Hepatocyte (in vitro differentiated cells): ENCODE data around the gene VCP. TPM values are rescaled to one million over a fixed set of nuclear protein-coding genes. Genes with fewer than 3 reads are reported as not detected.

Experiments
- DNase-seq: peaks from one replicate; pipeline ENCODE4 v3.0.0-alpha.2; 2016; ENCODE audit warnings: low spot score
- H2AFZ ChIP-seq: fragments of 200-600 bp; sonication (generic); 2 replicates; pipeline ENCODE4 v1.6.0; 2016; ENCODE audit warnings: antibody characterized with exemption, mild to moderate bottlenecking
- H3K27ac ChIP-seq: fragments of 200-600 bp; sonication (generic); 2 replicates; pipeline ENCODE4 v1.5.1; 2016; ENCODE audit warnings: mild to moderate bottlenecking
- H3K27me3 ChIP-seq: fragments of 200-600 bp; sonication (generic); 2 replicates; pipeline ENCODE4 v1.6.1; 2016
- H3K36me3 ChIP-seq: fragments of 200-600 bp; sonication (generic); replicated peaks from 2 replicates; pipeline ENCODE4 v1.5.1; 2016; ENCODE audit warnings: low read depth; ENCODE audit not compliant: insufficient read depth
- H3K4me1 ChIP-seq: fragments of 200-600 bp; sonication (generic); 2 replicates; pipeline ENCODE4 v1.5.1; 2016; ENCODE audit warnings: mild to moderate bottlenecking, moderate library complexity; ENCODE audit not compliant: insufficient read depth
- H3K4me2 ChIP-seq: fragments of 200-600 bp; sonication (generic); 2 replicates; pipeline ENCODE4 v1.6.0; 2016
- H3K4me3 ChIP-seq: fragments of 200-600 bp; sonication (generic); 2 replicates; pipeline ENCODE4 v1.5.1; 2016; ENCODE audit warnings: mild to moderate bottlenecking
- H3K79me2 ChIP-seq: fragments of 200-600 bp; sonication (generic); 2 replicates; pipeline ENCODE4 v1.6.0; 2017; ENCODE audit warnings: mild to moderate bottlenecking
- H3K9me2 ChIP-seq: fragments of 200-600 bp; sonication (generic); replicated peaks from 2 replicates; pipeline ENCODE4 v1.6.0; 2017; ENCODE audit warnings: mild to moderate bottlenecking; ENCODE audit not compliant: insufficient read depth
- H3K9me3 ChIP-seq: fragments of 200-600 bp; sonication (generic); 2 replicates; pipeline ENCODE4 v1.5.1; 2016; ENCODE audit warnings: low read depth, mild to moderate bottlenecking
- H4K20me1 ChIP-seq: fragments of 200-600 bp; sonication (generic); 2 replicates; pipeline ENCODE4 v1.6.0; 2016; ENCODE audit warnings: mild to moderate bottlenecking; ENCODE audit not compliant: insufficient read depth, poor library complexity, severe bottlenecking
- CTCF ChIP-seq: fragments of 200-600 bp; sonication (generic); IDR thresholded peaks from 2 replicates; pipeline ENCODE4 v1.5.1; 2016; ENCODE audit warnings: antibody characterized with exemption, mild to moderate bottlenecking; ENCODE audit not compliant: poor library complexity
- EZH2 ChIP-seq: fragments of 200-600 bp; sonication (generic); IDR thresholded peaks from 2 replicates; pipeline ENCODE4 v1.6.1; 2016; ENCODE audit warnings: antibody characterized with exemption, mild to moderate bottlenecking, borderline replicate concordance
- EZH2phosphoT487 ChIP-seq: fragments of 200-600 bp; sonication (generic); IDR thresholded peaks from one replicate; pipeline ENCODE4 v1.6.1; 2018; ENCODE audit warnings: antibody characterized with exemption, mild to moderate bottlenecking, low read depth, moderate library complexity; ENCODE audit not compliant: unreplicated experiment, severe bottlenecking
- WGBS: methylation state at CpG from one replicate; pipeline ENCODE4 v1.1.6; 2016; ENCODE audit warnings: low lambda C conversion rate; ENCODE audit errors: missing lambda C conversion rate; 5-methylcytosine and 5-hydroxymethylcytosine counted together
- polyA plus RNA-seq: library from polyadenylated mRNA; unstranded; fragments of >200 nt; fragmentation: Nextera tagmentation; extraction: Ambion mirVana; gene quantifications from 2 replicates; pipeline ENCODE4 v1.2.1, GENCODE V29; 2016
- total RNA-seq: library from RNA; depleted of rRNA; stranded (reverse); fragments of >200 nt; gene quantifications from 2 replicates; pipeline ENCODE4 v1.2.3, GENCODE V29; 2014

VCP gene
- total and polyA plus RNA-seq, 2 experiments from 2014 or later, result 250 to 284 TPM

- 2% methylated on average over 43 of the region's 54 CpGs for WGBS
- H3K9me2 ChIP-seq, result no peaks in the 10 kb centered on the region
- H4K20me1 ChIP-seq, result no peaks in the 10 kb centered on the region
- H3K27ac ChIP-seq, result peak within 1 kb of the TSS; percentile 94
- H3K4me2 ChIP-seq, result peak within 1 kb of the TSS; percentile 94
- TF ChIP-seq EZH2 (no peak), EZH2phosphoT487 (no peak), CTCF (no peak)
- H3K4me3 ChIP-seq, result peak within 1 kb of the TSS; percentile 37
- H3K4me1 ChIP-seq, result peaks cover 7% of the 10 kb centered on the region
- peak within 1 kb of the TSS; percentile 50 for H2AFZ ChIP-seq
- H3K79me2 ChIP-seq, result peaks cover 20% of the 10 kb centered on the region
- DNase-seq, result peak; percentile 98
- H3K36me3 ChIP-seq, result no peaks in the 10 kb centered on the region
- H3K27me3 ChIP-seq, result no peaks in the 10 kb centered on the region
- no peaks in the 10 kb centered on the region for H3K9me3 ChIP-seq
Observed at GRCh38 chr9:35115680-35116538, 43.5 kb upstream of the VCP start, which contains the start of gene ATOSB. TSS of gene ATOSB (minus strand) at chr9:35115862. CDS start at chr9:35108274, 7,588 bp downstream.

DNA sequence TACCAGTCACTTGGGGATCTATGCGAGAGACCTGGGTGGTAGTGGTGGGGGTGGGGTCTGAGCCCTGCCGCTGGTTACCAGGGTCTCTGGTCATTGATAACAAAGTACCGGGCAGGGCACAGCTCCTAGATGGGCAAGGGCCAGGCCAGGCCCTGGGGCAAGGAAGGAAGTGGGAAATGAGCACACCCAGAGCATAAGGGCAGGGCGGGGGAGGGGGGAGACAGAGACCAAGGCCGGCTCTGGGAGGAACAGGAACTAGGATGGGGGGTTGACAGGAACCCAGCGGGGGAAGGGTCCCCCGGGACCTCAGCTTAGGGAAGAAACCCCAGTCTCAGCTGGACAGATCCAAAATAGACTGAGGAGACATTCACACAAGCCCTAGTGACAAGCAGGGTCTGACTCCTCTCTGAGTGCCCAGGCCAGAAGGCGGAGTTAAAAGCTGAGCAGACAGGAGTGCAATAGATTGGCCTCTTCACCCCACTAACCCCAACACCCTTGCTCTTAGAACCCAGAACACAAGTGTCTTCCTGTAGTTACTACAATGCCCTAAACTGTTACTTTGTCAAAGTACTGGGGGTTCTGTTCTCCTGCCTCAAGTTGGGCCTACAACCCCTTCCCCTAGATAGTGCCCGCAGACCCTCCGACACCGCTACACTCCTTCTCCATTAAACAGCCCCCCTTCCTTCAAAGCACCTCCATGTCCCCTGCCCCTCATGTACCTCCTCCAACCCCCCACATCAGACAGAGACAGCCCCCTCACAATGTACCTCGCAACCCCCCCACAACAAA lies 42.6 kb upstream of the VCP start:
- H3K4me1 ChIP-seq, result peaks cover 15% of the 10 kb centered on the region
- no peaks in the 10 kb centered on the region for H3K9me3 ChIP-seq
- no peaks in the 10 kb centered on the region for H3K9me2 ChIP-seq
- WGBS, result 40% methylated on average over 7 of the region's 12 CpGs
- no peaks in the 10 kb centered on the region for H4K20me1 ChIP-seq
- H3K79me2 ChIP-seq, result peaks cover 29% of the 10 kb centered on the region
- peak overlapping the region; percentile 94 for H3K27ac ChIP-seq
- peak; percentile 64 for DNase-seq
- peak overlapping the region; percentile 50 for H2AFZ ChIP-seq
- peak overlapping the region; percentile 37 for H3K4me3 ChIP-seq
- TF ChIP-seq EZH2 (no peak), CTCF (no peak), EZH2phosphoT487 (no peak)
- peak overlapping the region; percentile 94 for H3K4me2 ChIP-seq
- no peaks in the 10 kb centered on the region for H3K27me3 ChIP-seq
- no peaks in the 10 kb centered on the region for H3K36me3 ChIP-seq

DNA sequence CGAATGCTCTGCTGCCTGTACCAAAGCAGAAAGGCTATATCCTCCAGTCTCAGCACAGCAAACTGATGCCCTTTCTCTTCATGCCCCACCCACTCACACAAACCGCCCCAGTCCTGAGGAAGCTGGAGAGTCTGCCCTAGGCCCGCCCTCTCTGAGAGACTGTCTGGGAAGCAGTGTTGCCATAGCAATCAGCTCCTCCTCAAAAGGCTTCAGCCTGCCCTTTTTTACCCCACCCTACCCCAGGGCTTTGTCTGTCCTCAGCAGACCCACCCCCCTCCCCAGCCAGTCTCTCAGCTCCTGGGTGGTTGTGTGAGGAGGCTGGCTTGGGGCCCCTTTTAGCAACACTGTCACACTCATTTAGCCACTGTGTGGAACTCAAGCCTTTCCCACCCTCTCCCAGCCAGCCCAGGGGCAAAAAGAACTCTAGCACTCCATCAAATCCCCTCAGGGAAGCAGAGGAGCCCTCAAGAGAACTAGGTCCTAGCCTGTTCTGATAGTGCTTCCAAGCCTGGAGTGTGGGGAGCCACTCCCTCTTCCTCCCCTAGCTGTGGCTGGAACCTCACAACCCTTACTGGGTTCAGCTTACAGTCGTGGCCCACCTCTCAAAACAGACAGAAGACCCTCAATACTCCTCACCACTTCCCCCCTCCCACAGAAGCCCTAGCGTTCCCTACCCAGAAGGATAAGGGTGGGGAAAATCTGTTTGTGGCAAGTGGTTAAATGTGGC lies 41.9 kb upstream of the VCP start:
- peak; percentile 94 for DNase-seq
- no peaks in the 10 kb centered on the region for H3K36me3 ChIP-seq
- no peaks in the 10 kb centered on the region for H3K9me3 ChIP-seq
- peak overlapping the region; percentile 94 for H3K4me2 ChIP-seq
- no peaks in the 10 kb centered on the region for H4K20me1 ChIP-seq
- peak overlapping the region; percentile 50 for H2AFZ ChIP-seq
- H3K4me1 ChIP-seq, result peaks cover 16% of the 10 kb centered on the region
- no peaks in the 10 kb centered on the region for H3K9me2 ChIP-seq
- no peak for TF ChIP-seq EZH2phosphoT487
- TF ChIP-seq EZH2, result no peak
- TF ChIP-seq CTCF, result no peak
- H3K27me3 ChIP-seq, result no peaks in the 10 kb centered on the region
- H3K79me2 ChIP-seq, result peaks cover 37% of the 10 kb centered on the region
- peak overlapping the region; percentile 94 for H3K27ac ChIP-seq
- 7% methylated on average over 5 of the region's 5 CpGs for WGBS
- H3K4me3 ChIP-seq, result peak overlapping the region; percentile 37
